HT1080 (cell line): ENCODE results near the gene LMTK2. TPM values are rescaled to one million over a fixed set of nuclear protein-coding genes. Genes with fewer than 3 reads are reported as not detected.

Source experiments
- DNase-seq: peaks from one replicate; pipeline ENCODE4 v3.0.0-alpha.2; 2015; ENCODE audit warnings: low read depth
- total RNA-seq: library from RNA; depleted of rRNA; stranded (reverse); fragments of >200 nt; shearing (Covaris generic); gene quantifications from 2 replicates; pipeline ENCODE4 v1.2.3, GENCODE V29; 2014

Gene LMTK2
- total RNA-seq, 1 experiment from 2014 or later: 8.0 TPM

DNA sequence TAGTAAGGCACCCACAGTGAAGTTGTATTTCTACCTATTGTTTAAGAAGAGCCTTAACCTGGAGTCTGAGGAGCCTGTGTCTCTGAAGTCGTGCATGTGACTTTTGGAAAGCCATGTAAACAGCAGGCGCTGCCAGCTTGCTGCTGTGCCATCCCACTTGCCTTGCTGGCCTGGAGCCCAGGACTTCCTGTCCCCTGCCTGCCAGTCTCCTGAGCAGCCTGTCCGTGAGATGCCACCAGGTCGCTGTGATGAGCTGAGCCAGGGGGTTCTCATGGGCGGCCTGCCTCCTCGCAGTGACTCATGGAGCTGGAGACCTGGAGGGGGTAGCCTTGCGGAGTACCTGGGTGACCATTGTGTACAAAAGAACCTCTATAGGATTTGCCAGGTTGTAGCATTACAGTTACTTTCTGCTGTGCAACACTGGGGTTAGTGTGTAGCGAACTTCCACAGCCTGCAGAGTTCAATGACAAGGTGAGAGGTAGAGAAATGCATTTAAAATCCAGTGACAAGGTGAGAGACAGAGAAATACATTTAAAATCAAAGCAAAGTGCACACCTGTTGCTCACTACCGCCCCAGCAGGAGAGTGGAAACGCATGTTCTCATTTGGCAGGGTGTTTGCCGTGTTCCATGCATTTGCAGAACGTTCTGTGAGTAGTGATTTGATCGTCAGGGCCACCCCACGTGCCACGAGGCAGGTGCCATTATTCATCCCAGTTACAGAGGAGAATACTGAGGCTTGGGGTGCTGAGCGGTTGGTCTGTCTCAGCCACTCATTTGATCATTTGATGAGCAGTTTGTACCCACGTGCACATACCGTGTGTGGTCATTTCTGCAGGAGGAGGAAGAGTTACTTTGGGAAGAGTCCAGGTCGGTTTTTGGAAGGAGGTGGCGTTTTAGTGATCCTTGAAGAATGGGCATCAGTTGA is 67.9 kb downstream of the LMTK2 start:
- no peak for DNase-seq

DNA sequence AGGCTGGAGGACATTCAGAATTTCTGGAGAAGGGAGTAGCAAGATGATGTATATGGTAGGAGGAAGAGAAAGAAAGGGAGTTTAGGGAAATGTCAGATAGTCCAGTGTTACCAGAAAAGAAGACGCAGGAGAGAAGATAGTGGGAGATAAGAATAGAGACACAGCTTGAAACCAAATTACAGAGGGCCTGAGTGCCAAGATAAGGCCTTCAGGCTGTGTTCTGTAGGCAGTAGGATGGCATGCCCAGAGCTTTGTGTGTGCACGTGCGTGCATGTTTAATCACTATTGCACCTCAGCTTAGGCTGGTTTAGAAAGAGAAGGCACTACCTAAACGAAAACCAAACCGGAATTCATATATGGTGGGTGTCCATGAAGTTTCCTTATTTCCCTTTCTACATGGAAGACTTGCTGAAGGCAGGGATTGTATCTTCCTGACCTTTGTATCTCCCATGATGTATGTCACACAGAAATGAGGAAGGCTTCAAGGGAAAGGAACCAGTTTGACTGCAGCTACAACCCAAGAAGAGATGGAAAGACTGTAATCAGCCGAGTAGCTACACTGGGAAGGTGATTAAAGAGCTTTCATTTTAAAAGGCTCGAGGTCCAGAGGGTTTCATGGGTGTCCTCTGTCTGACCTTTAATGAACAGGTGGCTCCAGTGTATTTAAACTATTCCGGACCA is 68.7 kb downstream of the LMTK2 start:
- DNase-seq: no peak

DNA sequence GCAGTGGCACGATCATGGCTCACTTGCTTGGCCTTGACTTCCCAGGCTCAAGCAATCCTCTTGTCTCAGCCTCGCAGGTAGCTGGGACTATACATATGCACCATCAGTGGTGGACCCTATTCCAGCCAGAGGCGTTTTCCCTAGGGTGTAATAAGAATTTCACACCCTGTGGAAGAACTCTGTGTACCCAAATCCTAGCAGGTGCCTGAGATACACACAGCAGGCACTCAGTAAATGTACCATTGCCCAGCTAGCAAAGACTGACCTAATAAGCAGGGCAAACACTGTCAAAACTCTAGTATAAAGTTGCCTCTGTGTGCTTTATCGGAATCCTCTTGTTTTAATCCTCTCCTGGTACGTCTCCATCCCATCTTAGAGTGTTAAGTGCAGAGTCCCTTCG is 70.9 kb downstream of the LMTK2 start:
- DNase-seq: no peak

DNA sequence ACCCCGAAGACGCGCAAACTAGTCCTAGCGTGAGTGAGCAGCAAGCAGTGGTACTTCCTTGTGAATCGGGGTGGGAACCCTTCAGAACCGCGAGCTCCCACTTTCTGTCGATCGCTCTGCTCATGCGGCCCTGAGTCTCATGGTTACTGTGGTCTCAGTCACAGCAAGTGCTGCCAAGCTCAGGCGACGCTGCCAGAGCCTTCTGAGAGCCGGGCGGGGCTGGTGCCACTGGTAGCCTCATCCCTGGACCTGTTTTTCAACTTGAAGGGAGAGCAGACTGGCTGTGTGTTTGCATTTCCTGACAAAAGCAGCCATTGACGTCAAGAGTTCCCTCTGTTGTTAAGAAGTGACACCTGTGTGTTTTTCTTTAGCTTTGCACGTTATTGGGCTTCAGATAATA is 71.7 kb downstream of the LMTK2 start:
- no peak for DNase-seq

DNA sequence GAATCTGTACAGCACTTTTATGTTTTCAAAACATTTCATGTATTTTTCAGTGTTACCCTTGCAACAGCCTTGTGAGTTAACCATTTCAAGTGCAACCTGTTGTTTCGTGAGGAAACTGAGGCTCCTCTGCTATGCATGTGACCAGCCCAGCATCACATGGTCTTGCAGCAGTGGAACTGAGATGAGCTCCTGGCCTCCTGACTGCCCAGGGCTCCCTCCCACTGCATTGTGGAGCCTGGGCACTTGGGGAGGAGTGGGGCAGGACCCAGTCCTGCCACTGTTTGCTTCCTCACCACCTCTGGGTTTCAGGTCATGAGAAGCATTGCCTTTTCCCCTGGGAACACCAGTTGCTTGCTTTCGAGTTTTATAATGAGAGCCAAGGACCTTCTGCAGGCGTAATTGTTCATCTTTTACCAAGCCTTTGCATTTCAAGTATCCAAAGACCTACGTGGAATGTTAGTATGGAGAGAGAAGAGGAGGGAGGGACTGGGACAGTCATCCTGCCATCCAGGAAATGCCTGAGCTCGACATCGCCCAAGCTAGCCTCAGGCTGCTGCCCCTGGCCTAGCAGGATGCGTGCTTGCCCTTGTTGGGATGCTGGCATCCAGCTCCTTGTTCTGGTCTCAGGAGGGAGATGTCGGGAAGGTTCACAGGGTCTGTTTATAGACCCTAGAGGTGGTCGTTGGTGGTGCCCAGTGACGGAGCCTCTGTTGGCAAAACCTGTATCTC is 72.3 kb downstream of the LMTK2 start:
- DNase-seq: peak; percentile 23

DNA sequence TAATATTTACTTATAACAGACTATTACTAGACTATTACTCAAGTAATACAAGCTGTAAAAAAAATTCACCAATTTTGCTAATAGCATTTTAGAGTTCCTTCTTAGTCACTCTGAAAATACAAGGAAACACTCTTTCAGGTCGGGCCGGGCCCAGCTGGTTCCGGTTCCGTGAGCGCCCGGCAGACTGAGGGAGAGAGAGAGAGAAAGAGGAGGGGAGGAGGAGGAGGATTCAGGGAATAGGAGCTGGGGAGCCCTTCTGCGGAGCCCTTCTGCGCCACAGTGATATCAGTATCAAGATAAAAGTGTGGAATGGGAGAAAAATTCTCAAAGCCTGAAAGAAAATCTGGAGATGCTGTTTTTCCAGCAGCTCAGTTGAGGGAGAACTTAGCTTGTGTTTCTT is 74.1 kb downstream of the LMTK2 start:
- DNase-seq: no peak

DNA sequence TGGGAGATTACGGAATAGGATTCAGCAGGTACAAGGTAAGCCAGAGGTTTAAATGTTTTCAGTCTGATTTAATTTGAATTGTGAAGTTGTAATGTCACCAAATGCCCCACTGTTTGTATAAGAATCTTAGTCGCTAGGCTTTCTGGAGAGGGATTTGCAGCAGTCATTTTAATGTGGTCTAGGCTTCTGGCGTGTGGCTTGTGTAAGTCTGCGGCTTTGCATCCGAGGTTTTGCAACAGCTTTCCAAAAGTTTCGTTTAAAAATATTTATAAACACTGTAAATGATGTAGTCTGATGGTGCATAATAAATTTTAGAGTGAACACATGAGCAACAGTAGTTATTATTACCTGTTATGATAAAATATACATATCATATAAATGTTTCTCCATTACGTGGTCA is 78.4 kb downstream of the LMTK2 start:
- DNase-seq: no peak

DNA sequence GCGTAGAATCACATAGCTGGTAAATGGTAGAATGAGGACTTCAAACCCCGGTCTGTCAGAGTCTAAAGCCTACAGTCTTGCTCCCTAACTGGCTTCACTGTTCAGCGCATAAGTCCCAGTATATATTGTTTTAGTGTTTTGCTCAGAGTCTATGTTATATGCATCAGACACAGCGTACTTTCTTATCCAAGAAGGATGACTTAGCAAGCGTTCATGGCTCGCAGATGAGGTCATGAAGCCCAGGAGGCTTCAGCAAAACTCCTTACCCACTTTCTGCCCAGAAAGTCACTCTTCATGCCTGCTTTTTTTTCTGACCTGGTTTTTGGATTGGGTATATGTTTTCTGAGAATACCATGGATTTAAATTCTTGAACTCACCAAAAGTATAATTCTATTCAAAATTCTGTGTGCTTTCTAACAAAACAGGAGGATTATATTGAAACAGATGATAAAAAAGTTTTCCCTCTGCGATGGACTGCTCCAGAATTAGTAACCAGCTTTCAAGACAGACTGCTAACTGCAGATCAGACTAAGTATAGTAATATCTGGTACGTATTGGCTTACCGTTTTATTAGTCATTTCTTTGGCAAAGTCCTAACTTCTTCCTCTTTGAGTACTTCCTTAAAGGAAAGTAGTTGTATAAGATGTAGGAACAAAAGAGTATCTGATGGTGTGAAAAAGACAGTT is 79.9 kb downstream of the LMTK2 start:
- peak; percentile 17 for DNase-seq

DNA sequence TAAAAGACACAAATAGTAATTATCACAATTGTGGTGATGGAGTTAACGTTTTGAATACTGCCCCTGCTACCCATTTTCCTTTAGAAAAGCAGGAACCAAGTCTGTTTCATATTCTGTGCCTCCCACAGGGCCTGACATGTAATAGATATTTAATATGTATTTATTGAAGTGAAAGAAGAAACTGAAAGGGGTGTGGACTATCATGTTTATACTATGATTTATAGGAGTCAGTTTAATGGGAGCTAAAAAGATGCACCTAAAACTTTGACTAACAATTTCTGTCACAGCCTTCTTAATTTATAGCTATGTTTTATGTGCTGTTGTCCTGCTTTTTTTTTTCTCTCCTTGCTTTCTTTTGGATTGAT is 80.5 kb downstream of the LMTK2 start:
- DNase-seq: no peak

DNA sequence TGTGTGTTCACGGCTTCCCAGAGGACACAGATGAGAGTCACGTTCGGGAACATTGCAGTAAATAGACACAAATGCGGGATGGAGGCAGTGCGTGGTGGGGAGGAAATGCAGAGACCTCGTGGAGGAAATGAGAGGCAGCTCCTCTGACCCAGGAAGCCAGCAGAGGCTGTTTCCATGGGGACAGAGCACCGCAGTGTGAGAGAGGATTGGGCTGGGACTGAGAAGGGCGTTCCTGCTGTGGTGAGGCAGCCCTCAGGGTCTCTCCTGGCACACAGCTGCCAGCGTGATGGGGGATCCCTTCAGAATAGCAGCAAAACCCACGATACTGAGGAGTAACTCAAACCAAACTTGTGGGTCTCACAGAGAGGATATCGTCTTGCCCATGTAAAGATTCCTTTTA is 82.9 kb downstream of the LMTK2 start:
- DNase-seq: no peak

DNA sequence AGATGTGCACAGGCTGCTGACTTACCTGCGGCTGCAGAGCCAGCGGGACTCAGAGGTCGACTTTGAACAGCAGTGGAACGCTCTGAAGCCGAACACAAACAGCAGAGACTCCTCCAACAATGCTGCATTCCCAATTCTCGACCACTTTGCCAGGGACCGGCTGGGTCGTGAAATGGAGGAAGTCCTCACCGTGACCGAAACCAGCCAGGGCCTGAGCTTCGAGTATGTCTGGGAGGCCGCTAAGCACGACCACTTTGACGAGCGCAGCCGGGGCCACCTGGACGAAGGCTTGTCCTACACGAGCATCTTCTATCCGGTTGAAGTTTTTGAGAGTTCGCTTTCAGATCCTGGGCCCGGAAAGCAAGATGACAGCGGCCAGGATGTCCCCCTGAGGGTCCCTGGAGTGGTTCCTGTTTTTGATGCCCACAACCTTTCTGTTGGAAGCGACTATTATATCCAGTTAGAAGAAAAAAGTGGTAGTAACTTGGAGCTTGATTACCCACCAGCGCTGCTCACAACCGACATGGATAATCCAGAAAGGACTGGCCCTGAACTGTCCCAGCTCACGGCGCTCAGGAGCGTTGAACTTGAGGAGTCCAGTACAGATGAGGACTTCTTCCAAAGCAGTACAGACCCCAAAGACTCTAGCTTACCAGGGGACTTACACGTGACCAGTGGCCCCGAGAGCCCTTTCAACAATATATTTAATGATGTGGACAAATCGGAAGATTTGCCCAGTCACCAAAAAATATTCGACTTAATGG is 85.2 kb downstream of the LMTK2 start:
- DNase-seq: no peak

DNA sequence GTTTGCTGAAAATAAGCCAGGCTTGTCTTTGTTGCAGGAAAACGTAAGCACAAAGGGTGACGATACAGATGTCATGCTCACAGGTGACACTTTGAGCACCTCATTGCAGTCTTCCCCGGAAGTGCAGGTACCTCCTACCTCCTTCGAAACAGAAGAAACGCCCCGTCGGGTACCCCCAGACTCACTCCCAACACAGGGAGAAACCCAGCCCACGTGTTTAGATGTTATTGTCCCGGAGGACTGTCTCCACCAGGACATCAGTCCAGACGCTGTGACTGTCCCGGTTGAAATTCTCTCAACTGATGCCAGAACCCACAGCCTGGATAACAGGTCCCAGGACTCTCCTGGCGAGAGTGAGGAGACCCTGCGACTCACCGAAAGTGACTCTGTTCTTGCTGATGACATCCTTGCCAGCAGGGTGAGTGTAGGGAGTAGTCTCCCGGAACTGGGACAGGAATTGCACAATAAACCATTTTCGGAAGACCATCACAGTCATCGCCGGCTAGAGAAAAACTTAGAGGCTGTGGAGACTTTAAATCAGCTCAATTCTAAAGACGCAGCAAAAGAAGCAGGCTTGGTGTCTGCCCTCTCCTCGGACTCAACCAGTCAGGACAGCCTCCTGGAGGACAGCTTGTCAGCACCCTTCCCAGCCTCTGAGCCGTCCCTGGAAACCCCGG is 86.3 kb downstream of the LMTK2 start:
- DNase-seq: no peak

DNA sequence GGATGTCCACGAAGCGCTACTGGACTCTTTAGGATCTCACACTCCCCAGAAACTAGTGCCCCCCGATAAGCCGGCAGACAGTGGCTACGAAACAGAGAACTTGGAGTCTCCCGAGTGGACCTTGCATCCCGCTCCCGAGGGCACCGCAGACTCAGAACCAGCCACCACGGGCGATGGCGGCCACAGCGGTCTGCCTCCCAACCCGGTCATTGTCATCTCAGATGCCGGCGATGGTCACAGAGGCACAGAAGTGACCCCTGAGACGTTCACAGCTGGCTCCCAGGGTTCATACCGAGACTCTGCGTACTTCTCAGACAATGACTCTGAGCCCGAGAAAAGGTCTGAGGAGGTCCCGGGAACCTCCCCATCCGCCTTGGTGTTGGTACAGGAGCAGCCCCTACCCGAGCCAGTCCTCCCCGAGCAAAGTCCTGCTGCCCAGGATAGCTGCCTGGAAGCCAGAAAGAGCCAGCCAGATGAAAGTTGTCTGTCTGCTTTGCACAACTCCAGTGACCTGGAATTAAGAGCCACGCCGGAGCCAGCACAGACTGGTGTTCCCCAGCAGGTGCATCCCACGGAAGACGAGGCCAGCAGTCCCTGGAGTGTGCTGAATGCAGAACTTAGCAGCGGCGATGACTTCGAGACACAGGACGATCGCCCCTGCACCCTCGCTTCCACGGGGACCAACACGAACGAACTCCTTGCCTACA is 87.0 kb downstream of the LMTK2 start:
- no peak for DNase-seq

DNA sequence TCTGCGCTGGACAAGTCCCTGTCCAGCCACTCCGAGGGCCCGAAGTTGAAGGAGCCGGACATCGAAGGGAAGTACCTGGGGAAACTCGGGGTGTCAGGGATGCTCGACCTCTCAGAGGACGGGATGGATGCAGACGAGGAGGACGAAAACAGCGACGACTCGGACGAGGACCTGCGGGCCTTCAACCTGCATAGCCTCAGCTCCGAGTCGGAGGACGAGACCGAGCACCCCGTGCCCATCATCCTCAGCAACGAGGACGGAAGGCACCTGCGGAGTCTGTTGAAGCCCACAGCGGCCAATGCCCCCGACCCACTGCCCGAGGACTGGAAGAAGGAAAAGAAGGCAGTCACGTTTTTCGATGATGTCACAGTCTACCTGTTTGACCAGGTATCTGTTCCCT is 87.5 kb downstream of the LMTK2 start:
- no peak for DNase-seq

DNA sequence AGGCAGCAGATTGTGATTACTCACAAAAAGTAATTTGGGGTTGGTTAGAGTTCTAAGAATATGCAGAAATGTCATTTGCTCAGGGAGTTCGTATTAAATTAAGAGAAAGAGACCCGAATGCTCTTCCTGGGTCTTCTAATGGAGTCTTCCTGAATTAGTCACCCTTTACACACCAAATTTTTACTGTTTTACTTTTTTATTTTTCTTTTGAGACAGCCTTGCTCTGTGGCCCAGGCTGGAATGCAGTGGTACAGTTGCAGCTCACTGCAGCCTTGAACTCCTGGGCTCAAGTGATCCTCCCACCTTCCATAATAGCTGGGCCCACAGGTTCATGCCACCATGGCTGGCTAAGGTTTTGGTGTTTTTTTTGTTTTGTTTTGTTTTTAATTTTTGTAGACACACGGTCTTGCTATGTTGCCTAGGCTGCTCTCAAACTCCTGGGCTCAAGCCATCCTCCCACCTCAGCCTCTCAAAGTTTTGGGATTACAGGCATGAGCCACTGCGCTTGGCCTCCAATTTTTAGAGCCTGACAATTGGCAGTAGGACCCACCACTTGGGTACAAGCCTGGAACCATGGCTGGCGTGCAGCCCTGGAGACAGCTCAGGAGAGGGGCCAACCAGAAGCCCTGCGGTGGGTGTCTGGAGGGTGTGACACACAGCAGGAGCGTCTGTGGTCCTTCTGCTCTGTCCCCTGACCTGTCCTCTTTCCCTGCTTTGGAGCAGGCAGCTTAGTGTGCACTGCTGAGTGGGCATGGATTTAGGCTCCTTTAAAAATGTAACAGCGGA is 88.2 kb downstream of the LMTK2 start:
- no peak for DNase-seq

DNA sequence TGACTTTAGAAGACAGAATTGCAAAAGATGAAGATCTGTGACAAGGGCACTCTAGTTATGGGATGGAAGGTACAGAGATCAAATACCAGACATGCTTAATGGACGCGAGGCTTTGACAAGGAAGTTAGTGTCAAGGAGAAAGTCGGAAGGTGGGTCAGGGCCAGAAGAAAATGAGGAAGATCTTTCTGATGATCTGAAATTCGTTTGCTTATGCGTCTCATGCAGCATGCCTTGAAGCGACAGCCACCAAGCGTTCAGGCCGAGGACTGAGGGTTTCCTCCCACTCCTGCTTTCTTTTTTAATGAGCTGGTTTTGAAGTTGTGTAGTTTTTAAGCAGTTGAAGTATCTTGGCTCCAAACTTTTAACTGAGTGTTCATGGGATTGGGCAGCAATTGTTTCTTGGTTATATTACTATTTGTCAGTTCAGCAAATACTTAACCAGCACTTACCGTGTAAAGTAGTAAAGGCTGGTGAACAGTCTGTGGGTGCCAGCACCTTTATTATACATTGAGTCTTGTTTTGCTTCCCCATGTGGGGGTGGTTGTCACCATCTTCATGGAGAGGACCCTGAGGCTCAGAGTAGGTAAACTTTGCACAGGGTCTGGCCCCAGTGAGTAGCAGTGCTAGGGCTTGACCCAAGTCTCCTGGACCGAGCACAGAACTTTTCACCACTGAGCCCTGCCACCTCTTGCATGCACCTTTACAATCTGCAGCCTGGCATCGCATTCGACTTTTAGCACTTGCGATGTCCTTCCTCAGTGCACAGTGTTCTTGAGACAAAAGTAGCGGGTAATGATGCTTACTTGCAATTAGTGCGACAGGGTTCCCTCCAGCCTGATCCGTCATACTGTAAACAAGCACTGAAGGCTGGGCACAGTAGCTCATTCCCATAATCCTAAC is 90.3 kb downstream of the LMTK2 start:
- no peak for DNase-seq

DNA sequence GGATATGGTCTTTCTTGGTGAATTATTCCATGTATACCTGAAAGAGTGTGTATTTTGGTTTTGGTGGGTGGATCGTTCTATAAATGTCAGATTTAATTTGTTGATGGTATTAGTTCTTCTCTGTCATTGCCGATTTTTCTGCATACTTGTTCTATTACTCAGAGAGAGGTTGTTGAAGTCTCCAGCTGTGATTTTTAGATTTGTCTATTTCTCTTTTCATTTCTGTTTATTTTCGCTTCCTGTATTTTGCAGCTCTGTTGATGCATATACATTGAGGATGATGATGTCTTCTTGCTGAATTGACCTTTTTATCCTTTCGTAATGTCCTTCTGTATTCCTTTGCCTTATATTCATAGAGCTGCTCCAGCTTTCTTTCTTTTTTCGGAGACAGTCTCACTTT is 92.5 kb downstream of the LMTK2 start:
- DNase-seq: no peak

DNA sequence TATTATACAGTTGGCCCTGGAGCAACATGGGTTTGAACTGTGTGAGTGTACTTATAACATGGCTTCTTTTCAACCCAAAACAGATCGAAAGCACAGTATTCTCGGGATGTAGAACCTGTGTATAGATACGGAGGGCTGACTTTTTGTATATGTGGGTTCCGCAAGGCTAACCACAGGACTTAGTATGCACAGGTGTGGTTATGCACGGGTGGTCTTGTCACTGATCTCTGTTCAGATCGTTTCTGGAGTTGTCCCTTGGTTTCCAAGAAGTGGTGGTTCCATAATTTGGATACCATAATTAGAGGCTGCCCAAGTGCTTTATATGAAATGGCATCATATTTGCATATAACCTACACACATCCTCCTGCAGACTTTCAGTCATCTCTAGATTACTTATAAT is 93.7 kb downstream of the LMTK2 start:
- DNase-seq: no peak
